SK-N-SH (cell line): Measurements from ENCODE around the gene COL5A2.

Experiments
- CTCF ChIP-seq: fragments of 200-600 bp; sonication (generic); IDR thresholded peaks from 2 replicates; pipeline ENCODE4 v1.6.1; 2017; ENCODE audit warnings: antibody characterized with exemption, mild to moderate bottlenecking, moderate library complexity
- IRF3 ChIP-seq: fragments of 150-350 bp; IDR thresholded peaks from 2 replicates; pipeline ENCODE4 v1.6.1; 2016; ENCODE audit warnings: mild to moderate bottlenecking, low read depth, low read length
- RFX5 ChIP-seq: IDR thresholded peaks from 2 replicates; pipeline ENCODE4 v1.6.1; 2012; ENCODE audit warnings: mild to moderate bottlenecking, improper control_type of control experiment, low read length
- SIN3A ChIP-seq: IDR thresholded peaks from 2 replicates; pipeline ENCODE4 v1.6.1; 2012; ENCODE audit warnings: low read depth, mild to moderate bottlenecking, low read length, moderate library complexity, borderline replicate concordance
- USF2 ChIP-seq: fragments of 150-350 bp; IDR thresholded peaks from 2 replicates; pipeline ENCODE4 v1.6.1; 2017; ENCODE audit warnings: antibody characterized with exemption, low read length, low read depth, borderline replicate concordance

- TF ChIP-seq CTCF (no peak), SIN3A (no peak), USF2 (no peak), IRF3 (no peak), RFX5 (no peak)
Measured at GRCh38 chr2:189048189-189048588, 131.4 kb downstream of the COL5A2 start.
